ENCODE results near the gene DTX4. TPM values are rescaled to one million over a fixed set of nuclear protein-coding genes. Genes with fewer than 3 reads are reported as not detected.

Gene DTX4
- total RNA-seq, 2 donors from 2014 or later: 0.13 to 0.16 TPM

GRCh38 chr11:59192446-59193020, 20.6 kb downstream of the DTX4 start:
- Mint-ChIP-seq H3K4me1 (no peaks in the 10 kb centered on the region), H3K36me3 (ENCODE audit: low read depth) (no peaks in the 10 kb centered on the region), H3K9me3 (no peaks in the 10 kb centered on the region), H3K27me3 (no peaks in the 10 kb centered on the region), H3K4me3 (no peak overlapping the region), H3K27ac (no peak overlapping the region)
- ATAC-seq (replicated peaks): no peak

DNA sequence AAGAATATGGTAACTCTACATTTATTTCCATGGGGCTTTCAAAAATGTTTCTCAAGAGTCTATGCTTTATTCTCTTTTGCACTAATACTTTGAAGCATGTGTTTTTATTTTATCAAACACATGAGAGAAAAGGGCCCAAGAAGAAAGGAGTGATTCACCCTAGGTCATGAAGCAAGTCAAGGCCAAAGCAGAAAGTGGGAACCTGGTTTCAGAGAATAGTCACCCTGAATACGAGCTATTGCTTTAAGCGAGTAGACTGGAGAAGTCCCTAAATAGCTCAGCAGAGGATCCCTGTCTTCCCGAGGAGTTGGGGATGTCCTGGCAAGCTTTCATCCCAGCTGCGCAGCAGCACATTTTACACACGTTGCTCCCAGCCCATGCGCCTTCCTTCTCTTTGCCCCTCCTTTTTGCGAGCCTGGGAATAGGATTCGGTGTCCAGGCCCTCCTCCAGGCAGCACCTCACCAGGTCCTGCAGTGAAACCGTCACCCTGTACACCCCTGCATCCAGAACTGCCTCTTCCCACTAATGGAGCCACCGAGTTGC, 21.7 kb downstream of the DTX4 start:
- Mint-ChIP-seq H3K9me3 (no peaks in the 10 kb centered on the region), H3K36me3 (ENCODE audit: low read depth) (no peaks in the 10 kb centered on the region), H3K27ac (no peak overlapping the region), H3K4me1 (no peaks in the 10 kb centered on the region), H3K4me3 (no peak overlapping the region), H3K27me3 (no peaks in the 10 kb centered on the region)
- no peak for ATAC-seq (replicated peaks)

DNA sequence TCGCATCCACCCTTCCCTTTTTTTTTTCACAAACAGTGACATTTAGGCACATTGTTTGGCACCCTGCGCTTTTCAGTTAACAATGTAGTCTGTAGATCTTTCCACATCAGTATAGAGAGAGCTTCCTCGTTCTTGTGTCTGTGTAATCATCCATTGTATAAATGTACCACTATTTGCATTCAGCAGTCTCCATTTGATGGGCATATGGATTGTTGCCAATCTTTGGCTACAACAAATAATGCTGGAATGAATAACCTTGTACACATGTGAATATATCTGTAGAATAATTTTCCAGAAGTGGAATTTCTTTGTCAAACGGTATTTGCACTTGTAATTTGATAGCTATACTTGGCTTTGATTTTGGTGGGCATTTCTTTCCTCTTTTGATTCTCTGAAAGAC, 23.7 kb downstream of the DTX4 start:
- H3K27me3 Mint-ChIP-seq: no peaks in the 10 kb centered on the region
- no peaks in the 10 kb centered on the region for H3K9me3 Mint-ChIP-seq
- no peak overlapping the region for H3K27ac Mint-ChIP-seq
- no peaks in the 10 kb centered on the region for H3K36me3 Mint-ChIP-seq (ENCODE audit: low read depth)
- peaks cover 11% of the 10 kb centered on the region for H3K4me1 Mint-ChIP-seq
- H3K4me3 Mint-ChIP-seq: no peak overlapping the region
- ATAC-seq (replicated peaks): no peak

DNA sequence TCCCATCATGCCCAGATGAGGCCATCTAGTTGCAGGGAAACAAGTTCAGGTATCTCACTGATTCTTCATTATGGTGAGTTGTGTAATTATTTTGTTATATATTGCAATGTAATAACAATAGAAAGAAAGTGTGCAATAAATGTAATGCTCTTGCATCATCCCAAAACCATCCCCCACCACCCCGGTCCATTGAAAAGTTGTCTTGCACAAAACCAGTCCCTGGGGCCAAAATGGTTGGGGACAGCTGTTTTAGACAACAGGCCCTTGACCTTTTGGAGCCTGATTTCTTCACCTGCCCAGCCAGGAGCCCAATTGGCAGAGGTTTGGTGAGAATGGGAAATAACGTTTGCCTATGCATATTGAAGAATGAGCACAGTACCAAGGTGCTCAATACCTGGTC, 24.8 kb downstream of the DTX4 start:
- Mint-ChIP-seq H3K27ac (no peak overlapping the region), H3K4me3 (no peak overlapping the region), H3K4me1 (peaks cover 11% of the 10 kb centered on the region), H3K36me3 (ENCODE audit: low read depth) (no peaks in the 10 kb centered on the region), H3K9me3 (no peaks in the 10 kb centered on the region), H3K27me3 (no peaks in the 10 kb centered on the region)
- ATAC-seq (replicated peaks): no peak

- ATAC-seq (replicated peaks): no peak
- Mint-ChIP-seq H3K4me3 (no peak overlapping the region), H3K36me3 (ENCODE audit: low read depth) (no peaks in the 10 kb centered on the region), H3K4me1 (peaks cover 11% of the 10 kb centered on the region), H3K27me3 (no peaks in the 10 kb centered on the region), H3K27ac (no peak overlapping the region), H3K9me3 (no peaks in the 10 kb centered on the region)
Measured at GRCh38 chr11:59197991-59198390, 26.1 kb downstream of the DTX4 start.

DNA sequence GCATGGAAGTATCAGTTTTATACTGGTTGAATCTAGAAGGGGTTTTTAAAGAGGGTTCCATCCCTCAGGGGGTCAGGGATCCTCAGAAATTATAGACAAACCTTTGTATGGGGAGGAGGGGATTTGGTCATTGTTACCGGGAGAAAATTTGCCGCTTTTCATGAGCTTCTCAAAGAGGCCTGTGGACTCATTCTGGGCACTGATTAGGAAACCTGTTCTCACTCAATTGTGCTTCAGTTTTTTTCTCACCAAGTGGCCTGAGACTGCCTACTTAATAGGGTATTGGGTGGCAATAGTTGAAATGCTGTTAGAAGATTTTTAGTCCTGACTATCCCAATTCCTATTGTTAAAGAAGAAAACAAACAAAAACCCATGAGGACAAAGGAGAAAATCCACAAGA, 26.8 kb downstream of the DTX4 start:
- H3K9me3 Mint-ChIP-seq: no peaks in the 10 kb centered on the region
- ATAC-seq (replicated peaks): no peak

GRCh38 chr11:59199546-59200422, 27.9 kb downstream of the DTX4 start:
- H3K27ac Mint-ChIP-seq: peak overlapping the region; percentile 58
- H3K36me3 Mint-ChIP-seq (ENCODE audit: low read depth): no peaks in the 10 kb centered on the region
- peaks cover 11% of the 10 kb centered on the region for H3K4me1 Mint-ChIP-seq
- H3K9me3 Mint-ChIP-seq: no peaks in the 10 kb centered on the region
- peak overlapping the region; percentile 0 for H3K4me3 Mint-ChIP-seq
- H3K27me3 Mint-ChIP-seq: no peaks in the 10 kb centered on the region
- ATAC-seq (replicated peaks): peak; percentile 91

More for the DNA sequence above, 26.8 kb downstream of the DTX4 start:
- Mint-ChIP-seq H3K27me3 (no peaks in the 10 kb centered on the region), H3K4me1 (peaks cover 11% of the 10 kb centered on the region), H3K36me3 (ENCODE audit: low read depth) (no peaks in the 10 kb centered on the region), H3K4me3 (no peak overlapping the region), H3K27ac (no peak overlapping the region)

- H3K9me3 Mint-ChIP-seq: no peaks in the 10 kb centered on the region
- H3K27ac Mint-ChIP-seq: no peak overlapping the region
- H3K4me3 Mint-ChIP-seq: peak overlapping the region; percentile 0
- peak; percentile 61 for ATAC-seq (replicated peaks)
- no peaks in the 10 kb centered on the region for H3K36me3 Mint-ChIP-seq (ENCODE audit: low read depth)
- no peaks in the 10 kb centered on the region for H3K27me3 Mint-ChIP-seq
- H3K4me1 Mint-ChIP-seq: peaks cover 11% of the 10 kb centered on the region
Measured at GRCh38 chr11:59200423-59200746, 28.5 kb downstream of the DTX4 start.

DNA sequence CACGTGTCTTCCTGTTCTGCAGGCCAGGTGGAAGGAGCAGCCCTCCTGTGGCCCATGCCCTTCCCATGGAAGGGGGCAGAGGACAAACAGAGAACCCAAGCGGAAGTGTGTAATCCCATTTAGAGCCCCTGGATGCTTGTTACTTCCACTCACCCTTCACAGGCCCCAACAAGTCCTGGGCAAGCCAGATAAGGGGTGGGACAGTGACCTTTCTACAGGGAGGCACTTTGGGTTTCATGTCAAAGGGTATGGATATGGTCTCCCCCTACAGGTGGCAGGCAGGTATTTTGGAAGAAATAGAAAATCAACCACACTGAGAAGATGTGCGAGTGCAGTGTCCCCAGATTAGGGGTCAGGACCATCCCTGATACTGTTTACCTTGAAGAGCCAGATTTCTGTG, 29.4 kb downstream of the DTX4 start:
- Mint-ChIP-seq H3K36me3 (ENCODE audit: low read depth) (no peaks in the 10 kb centered on the region), H3K4me3 (no peak overlapping the region)
- no peak for ATAC-seq (replicated peaks)

GRCh38 chr11:59204746-59205145, 32.8 kb downstream of the DTX4 start:
- Mint-ChIP-seq H3K9me3 (no peaks in the 10 kb centered on the region), H3K4me3 (no peak overlapping the region), H3K36me3 (ENCODE audit: low read depth) (no peaks in the 10 kb centered on the region), H3K27me3 (peaks cover 4% of the 10 kb centered on the region), H3K27ac (no peak overlapping the region), H3K4me1 (peaks cover 36% of the 10 kb centered on the region)
- ATAC-seq (replicated peaks): no peak

More for the DNA sequence above, 29.4 kb downstream of the DTX4 start:
- no peaks in the 10 kb centered on the region for H3K27me3 Mint-ChIP-seq
- no peak overlapping the region for H3K27ac Mint-ChIP-seq
- H3K4me1 Mint-ChIP-seq: peaks cover 11% of the 10 kb centered on the region
- H3K9me3 Mint-ChIP-seq: no peaks in the 10 kb centered on the region

DNA sequence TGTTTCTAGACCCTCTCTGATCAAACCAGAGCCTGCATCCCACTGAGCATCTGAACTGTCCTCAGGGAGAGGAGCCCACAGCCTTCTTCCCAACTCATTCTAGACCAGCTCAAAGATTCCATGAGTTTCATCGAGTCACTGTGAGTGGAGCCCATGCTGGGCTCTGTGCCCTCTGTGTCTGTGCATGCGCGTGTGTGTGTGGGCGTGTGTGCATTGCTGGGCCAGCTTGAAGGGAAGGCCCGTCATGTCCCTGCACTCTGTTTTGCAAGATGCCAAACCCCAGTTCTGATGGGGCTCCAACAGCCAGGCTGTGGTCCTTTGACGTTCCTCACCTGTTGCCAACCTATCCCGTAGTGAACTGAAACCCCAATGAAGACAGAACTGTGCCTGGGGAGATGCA, 33.7 kb downstream of the DTX4 start:
- ATAC-seq (replicated peaks): no peak
- Mint-ChIP-seq H3K36me3 (ENCODE audit: low read depth) (no peaks in the 10 kb centered on the region), H3K27ac (no peak overlapping the region), H3K4me3 (no peak overlapping the region), H3K4me1 (peaks cover 29% of the 10 kb centered on the region), H3K27me3 (peaks cover 4% of the 10 kb centered on the region), H3K9me3 (no peaks in the 10 kb centered on the region)

DNA sequence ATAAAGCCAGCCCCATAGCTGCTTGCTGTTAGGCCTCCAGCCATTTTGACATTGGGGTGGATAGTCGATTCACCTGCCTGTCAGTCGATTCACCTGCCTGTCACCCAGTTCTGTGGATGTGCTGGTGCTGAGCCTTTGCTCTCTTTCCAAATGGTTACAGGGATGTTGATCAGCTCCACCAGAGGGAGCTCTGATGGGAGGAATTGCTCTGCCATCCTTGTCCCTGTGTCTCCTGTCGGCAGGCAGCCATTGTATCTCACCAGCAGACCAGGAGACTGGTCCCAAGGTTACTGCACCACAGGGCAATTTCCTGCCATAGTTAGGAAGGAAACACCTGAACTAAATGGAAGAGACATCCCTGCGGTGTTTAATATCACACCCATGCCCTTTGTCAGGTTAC, 34.7 kb downstream of the DTX4 start:
- Mint-ChIP-seq H3K27ac (no peak overlapping the region), H3K36me3 (ENCODE audit: low read depth) (no peaks in the 10 kb centered on the region), H3K27me3 (peaks cover 6% of the 10 kb centered on the region), H3K4me1 (peaks cover 29% of the 10 kb centered on the region), H3K4me3 (peak overlapping the region; percentile 68), H3K9me3 (no peaks in the 10 kb centered on the region)
- ATAC-seq (replicated peaks): no peak

DNA sequence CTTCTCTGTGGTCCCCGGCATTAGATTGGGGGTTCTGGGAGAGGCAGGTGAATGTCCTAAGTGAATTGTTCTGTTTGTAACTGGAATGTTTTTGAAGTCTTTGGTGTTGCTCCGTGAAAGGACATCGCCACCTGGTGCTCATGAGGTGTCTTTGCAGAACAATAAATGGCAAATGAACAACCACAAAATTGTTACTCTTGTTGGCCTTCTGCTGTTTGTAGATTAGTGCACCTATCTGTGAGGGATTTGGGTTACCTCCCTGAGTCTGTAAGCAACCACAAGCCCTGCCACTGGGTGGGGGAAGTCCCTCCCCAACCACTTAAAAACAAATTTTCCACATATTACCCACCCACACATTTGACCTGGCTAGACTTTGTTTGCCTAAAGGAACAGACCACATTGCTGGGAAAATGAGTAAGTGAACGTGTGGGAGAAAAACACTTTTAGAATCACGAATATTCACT, 36.1 kb downstream of the DTX4 start:
- Mint-ChIP-seq H3K4me3 (peak overlapping the region; percentile 68), H3K27ac (peak overlapping the region; percentile 71), H3K27me3 (peaks cover 7% of the 10 kb centered on the region), H3K9me3 (no peaks in the 10 kb centered on the region), H3K4me1 (peaks cover 29% of the 10 kb centered on the region), H3K36me3 (ENCODE audit: low read depth) (no peaks in the 10 kb centered on the region)
- peak; percentile 83 for ATAC-seq (replicated peaks)

- H3K9me3 Mint-ChIP-seq: no peaks in the 10 kb centered on the region
- peaks cover 7% of the 10 kb centered on the region for H3K27me3 Mint-ChIP-seq
- H3K4me3 Mint-ChIP-seq: peak overlapping the region; percentile 68
- ATAC-seq (replicated peaks): peak; percentile 81
- peaks cover 29% of the 10 kb centered on the region for H3K4me1 Mint-ChIP-seq
- H3K27ac Mint-ChIP-seq: peak overlapping the region; percentile 71
- no peaks in the 10 kb centered on the region for H3K36me3 Mint-ChIP-seq (ENCODE audit: low read depth)
Measured at GRCh38 chr11:59208956-59209355, 37.0 kb downstream of the DTX4 start.

DNA sequence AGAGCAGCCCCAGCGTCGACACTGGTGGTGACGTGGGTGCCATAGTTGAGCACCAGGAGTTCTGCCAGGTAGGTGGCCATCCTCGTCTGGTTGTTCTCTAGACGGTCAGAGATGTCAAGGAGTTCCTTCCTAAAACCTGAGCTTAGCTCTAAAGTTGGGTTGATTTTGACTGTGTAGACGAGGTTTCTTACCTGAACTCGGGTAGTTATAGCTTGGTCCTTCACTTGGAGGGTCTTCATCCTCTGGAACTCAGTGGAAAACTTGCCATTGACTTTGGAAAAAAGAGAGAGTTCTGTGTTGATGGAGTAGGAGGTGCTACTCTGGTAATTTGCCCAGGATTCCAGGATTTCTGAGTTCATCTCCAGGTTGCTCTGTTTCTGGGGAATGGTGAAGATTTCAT, 40.3 kb downstream of the DTX4 start:
- Mint-ChIP-seq H3K27ac (no peak overlapping the region), H3K4me3 (no peak overlapping the region), H3K27me3 (peaks cover 7% of the 10 kb centered on the region), H3K9me3 (no peaks in the 10 kb centered on the region), H3K4me1 (peaks cover 27% of the 10 kb centered on the region), H3K36me3 (ENCODE audit: low read depth) (no peaks in the 10 kb centered on the region)
- no peak for ATAC-seq (replicated peaks)

Measured in activated T-helper 17 cell treated with anti-CD3 and anti-CD28 coated beads, Interleukin-2, amount 50 U/mL, for 72 hours (primary cell).